ENCODE data around the gene RAB6B.

Gene RAB6B

GRCh38 chr3:133833880-133834620 is 61.6 kb downstream of the RAB6B start:
- no peak for DNase-seq

- DNase-seq, result no peak
Measured at GRCh38 chr3:133833267-133833666, 62.4 kb downstream of the RAB6B start.

DNA sequence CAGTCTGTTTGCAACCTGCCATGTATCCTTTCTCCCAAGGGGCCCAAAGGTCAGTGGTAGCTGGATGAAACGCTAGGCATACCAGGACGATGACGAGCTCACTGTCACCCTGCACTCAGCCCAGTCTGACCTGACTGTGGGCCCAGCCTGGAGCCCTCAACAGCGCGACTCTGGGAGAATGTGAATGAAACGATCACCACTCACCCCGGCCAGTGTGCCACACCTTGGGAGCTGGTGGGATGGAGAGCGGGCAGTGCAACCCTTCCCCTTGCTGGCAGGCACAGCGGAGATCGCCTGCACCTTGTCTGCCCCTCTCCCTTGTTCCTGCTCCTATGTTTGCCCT is 62.9 kb downstream of the RAB6B start:
- no peak for DNase-seq

DNA sequence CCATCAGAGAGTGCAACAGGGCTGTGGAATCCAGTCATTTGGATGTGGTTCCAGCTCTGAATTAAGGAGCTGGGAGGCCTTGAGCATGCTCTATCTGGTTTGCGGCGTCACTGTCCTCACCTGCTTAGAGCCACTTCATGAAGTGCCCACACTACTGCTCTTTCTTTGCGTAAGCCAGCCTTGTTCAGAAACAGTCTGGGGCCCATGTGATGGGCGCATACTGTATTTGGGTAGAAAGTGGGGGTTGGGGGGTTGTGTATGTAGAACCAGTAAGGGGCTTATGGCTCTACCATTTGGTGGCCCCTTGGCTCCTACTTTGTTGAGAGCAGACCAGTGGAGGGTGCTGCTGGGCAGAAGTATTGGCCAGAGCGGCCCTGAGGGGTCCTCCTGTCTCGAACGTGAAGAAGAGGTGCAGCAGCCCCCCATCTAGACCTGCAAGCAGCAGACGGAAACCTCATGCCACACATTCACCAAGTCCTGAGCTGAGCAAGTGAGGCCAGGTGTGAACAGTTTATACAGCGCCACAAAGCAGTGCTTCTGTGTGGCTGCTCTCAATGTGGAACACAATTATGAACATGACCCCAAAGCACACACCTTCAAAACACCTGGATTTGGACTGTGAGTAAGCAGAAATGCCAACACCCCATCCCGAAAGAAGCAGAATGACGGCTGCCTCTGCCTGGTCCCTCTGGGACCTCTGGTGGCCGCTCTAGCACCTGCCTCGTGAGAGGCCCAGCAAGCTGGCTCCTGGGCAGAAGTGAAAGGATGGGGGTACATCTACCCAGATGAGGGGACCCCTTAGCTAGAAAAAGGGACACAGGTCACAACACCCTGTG is 63.5 kb downstream of the RAB6B start:
- DNase-seq, result no peak

DNA sequence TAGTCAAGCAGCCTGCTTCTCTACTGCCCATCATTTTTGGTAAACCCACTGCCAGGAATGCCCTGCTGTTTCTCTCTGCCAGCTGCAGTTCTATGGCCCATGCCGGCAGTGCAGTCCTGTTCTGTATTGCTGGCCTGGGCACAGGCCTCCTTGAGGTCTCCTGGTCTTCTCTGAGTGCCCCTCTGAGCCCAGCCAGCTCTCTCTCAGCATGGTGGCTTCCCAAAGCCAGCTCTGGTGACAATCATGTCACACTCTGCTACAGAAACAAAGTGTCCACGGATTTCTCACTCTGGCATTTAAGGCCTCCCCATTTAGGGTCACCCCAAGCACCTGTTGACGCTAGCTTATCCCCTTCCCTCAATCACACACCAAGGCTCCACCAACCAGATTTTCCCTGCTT is 65.6 kb downstream of the RAB6B start:
- no peak for DNase-seq

- no peak for DNase-seq
Measured at GRCh38 chr3:133829310-133829707, 66.4 kb downstream of the RAB6B start.

- DNase-seq, result no peak
Measured at GRCh38 chr3:133828576-133829309, 66.9 kb downstream of the RAB6B start.

- no peak for DNase-seq
Measured at GRCh38 chr3:133827684-133828083, 68.0 kb downstream of the RAB6B start.

DNA sequence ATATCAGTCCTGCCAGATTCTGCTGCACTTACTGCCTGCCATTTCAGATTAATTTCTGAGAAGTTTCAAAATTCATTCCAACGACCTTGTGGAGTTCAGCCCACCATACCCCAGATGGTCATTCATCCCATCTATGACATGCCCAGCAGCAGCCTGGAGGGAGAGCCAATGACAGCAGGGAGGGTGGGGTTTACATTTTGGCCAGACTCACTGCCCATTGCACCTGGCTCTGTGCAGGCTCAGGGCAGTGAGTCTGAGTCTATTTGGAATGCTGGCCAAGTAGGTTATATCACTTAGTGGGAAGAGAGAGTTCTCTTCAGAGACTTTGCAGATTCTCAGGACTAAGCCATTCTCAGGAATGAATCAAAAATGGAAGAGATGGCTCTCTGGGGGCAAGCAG is 68.5 kb downstream of the RAB6B start:
- DNase-seq, result no peak

GRCh38 chr3:133825969-133826727 is 69.5 kb downstream of the RAB6B start:
- no peak for DNase-seq

DNA sequence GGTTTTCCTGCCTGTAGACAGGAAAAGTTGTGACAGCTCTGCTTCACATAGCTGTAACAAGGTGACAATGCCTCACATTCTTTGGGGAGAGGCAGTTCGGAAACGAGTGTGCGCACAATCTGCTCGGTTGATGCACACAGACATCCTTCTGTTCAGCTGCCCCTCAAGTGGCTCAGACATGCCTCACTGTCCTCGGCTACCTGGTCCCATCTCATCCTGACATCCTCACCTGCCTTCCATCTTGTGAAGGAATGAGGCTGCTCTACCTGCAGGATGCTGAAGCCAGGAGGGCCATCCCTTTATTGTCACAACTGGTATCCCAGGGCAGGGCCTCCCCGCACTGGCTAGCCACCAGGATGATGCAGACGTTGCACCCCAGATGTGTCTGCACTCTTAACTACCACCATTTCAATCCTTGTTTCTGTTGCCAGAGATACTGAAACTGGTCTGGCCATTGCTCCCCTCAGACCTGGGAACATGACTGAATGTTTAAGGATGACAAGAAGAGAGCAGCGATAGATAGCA is 70.7 kb downstream of the RAB6B start:
- no peak for DNase-seq

DNA sequence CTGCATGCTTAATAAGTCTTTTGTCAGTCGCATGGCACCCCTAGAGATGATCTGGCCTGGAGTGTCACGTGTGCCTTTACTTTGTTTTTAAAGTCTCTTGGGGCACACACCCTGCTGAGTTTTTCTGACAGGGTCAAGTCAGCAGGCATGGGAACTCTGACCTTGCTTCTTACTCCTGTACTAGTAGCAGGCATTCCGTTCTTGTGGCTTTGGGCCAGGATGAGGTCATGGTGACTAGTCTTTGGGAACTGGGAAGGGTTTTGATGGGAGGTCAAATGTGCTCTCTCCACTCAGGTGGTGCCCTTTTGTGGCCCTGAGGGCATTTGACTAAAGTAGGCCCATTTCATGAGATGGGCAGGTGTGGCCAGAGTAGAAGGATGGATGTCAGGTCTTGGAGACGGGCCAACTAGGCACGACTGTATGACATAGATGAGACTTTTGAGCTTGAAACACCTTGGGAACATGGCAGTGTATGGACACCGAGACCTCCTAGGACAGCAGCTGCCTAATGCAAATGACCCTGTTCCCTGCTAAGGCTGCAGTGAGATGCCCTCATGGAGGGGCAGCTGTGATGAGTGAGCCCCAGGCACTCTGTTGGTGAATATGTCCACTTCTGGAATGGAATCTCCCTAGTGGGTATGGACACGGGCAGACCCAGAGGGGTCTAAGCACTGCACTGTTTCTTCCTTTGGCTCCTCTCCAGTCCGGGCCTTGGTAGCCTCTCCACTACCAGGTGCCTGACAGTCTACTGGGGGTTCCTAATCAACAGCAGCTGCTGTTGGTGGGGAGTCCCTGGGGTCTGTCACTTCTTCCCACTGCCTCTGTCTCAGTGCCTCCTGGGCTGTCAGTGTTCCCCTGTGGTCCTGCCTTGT is 73.7 kb downstream of the RAB6B start:
- DNase-seq, result no peak

DNA sequence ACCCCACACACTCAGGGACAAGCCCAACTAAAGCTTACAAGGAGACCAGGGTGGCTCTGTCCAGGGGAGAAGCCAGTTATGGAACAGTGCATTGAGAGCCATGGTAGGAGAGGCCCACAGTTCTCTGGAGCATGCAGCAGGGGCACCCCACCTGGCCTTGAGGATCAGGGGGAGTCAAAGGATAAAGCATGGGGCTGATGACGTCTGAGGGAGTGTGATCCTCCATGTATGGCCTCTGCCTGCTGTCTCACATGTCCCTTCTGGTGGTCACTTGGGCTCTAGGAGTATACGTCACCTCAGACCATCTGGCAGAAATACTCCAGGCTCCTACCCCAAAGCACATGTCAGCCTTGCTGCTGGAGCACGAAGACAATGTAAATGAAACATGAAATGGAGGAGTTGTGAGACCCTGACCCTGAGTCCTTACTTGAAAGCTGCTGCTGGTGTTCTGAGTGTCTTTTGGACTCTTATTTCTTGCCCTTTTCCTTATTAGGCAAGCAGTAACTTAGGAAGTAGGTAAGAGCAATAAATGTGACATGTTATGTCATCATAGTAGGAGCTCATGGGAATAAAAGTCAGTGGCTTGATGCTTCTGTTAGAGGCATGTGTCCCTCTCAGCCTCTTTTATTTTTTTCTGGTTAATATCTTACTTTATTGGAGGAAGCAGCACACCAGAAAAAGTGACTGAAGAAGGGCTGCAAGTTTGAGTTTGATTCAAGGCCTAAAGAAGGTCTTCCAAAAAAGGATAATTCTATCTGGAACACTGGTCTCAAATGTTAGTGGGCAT is 74.6 kb downstream of the RAB6B start:
- DNase-seq, result no peak

- DNase-seq, result no peak
Measured at GRCh38 chr3:133820129-133820528, 75.6 kb downstream of the RAB6B start.

- DNase-seq, result no peak
Measured at GRCh38 chr3:133815386-133815785, 80.3 kb downstream of the RAB6B start.

DNA sequence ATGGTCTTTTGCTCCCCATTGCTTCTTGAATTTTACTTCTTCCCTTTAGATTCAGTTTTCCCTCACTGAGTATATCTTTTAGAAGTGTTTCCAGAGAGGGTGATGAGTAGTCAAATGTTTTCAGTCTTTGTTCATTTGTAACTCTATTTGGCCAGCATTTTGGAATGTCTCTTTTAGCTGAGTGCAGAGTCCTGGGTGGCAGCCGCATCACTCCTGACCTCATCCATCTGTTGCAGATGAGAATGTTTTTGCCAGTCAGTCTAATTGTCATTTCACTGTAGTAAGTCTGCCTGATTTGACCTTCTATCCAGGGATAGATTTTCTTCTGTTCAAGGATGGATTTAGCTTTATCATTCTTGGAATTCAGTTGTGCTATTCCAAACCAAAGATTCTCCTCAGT is 82.8 kb downstream of the RAB6B start:
- no peak for DNase-seq

DNA sequence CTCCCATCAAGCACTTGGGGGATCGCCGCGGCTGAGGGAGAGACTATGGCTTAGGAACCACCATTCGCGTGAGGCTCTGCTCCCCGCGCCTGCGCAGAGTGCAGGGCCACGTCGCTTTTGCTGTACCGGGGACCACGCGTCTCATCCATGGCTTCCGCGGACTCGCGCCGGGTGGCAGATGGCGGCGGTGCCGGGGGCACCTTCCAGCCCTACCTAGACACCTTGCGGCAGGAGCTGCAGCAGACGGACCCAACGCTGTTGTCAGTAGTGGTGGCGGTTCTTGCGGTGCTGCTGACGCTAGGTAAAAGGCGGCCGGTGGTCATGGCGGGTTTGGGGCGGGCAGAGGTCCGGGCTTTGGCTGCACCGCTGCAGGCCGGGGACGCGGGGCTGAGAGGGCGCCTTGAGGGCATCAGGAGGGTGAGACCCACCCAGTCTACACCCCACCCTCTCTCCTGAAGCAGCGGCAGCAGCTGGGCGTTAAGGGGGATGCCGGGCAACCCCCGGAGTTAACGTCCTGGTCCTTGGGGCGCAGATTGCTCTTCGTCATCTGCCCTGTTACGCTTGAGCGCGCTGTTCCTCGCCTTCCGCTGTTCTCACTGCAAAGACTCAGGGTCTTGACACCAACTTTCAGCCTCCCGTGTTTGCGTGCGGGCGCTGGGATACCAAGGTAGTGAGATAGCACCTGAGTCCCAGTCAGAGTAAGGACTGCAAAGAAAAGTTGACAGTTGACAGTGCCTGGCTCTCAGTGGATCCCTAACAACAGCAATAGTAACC is 89.8 kb downstream of the RAB6B start, which contains the start of gene SRPRB:
Gene SRPRB, plus strand, starts transcription at position 114 of the 774 bp plus-strand sequence. Its CDS starts 34 bp downstream, at position 148.
- DNase-seq, result peak; percentile 94

GRCh38 chr3:133805384-133805701 is 90.3 kb downstream of the RAB6B start:
- DNase-seq, result no peak

DNA sequence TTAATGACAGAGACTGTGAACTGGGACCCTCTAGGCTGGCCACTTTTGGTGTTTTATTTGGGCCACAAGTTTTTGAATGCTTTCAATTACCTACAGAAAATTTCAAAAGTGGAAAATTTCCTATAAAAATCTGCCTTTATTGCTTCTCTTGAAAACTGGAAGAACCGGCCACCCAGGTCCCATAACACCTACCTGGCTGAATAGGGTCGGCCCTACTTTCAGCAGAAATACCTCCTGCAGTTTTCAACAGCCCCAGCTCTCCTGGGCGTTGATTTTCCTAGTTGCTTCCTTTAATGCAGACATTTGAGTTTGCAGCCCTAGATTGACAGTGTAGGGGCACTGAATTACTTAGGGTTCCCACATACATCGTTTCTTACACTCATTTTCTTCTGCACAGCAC is 90.8 kb downstream of the RAB6B start:
- DNase-seq, result no peak

DNA sequence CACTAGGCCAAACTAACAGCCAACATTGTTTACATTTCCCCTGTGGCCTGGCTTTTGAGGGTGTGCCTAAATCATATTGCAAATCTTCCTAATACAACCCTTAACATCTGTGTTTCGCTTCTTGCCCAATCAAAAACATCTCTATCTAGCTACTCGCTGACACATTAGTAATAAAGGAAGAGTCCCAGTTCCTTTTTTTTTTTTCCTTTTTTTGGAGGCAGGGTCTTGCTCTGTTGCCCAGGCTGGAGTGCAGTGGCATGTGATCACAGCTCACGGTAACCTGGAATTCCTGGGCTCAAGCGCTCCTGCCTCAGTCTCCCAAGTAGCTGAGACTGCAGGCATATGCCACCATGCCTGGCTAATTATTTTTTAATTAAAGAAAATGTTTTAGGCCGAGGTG is 92.2 kb downstream of the RAB6B start:
- no peak for DNase-seq

All from activated CD4-positive, alpha-beta T cell treated with anti-CD3 and anti-CD28 coated beads for 1 hour (primary cell).